Panc1 (cell line): ENCODE measurements around the gene DBT. TPM values are rescaled to one million over a fixed set of nuclear protein-coding genes. Genes with fewer than 3 reads are reported as not detected.

Experiments
- ATAC-seq: fragments of 200-7000 bp; cut with Tn5 transposase; 2 replicates; pipeline ENCODE4 v1.9.1; 2020; ENCODE audit warnings: mild to moderate bottlenecking, moderate library complexity
- BruUV-seq: library from RNA; stranded (reverse); fragments of 400-500 nt; replicated peaks from 2 replicates; lab custom pipeline; 2021; lab: Mats Ljungman, UMichigan
- CTCF ChIA-PET: fragments of 300-600 bp; sonication (Branson Sonifier 250); formaldehyde crosslinking; loops from one replicate; lab custom pipeline; 2022; ENCODE audit warnings: antibody characterized with exemption; lab: Charles Lee
- POLR2A ChIA-PET: fragments of 300-600 bp; sonication (Branson Sonifier 250); formaldehyde crosslinking; loops from one replicate; lab custom pipeline; 2022; ENCODE audit warnings: antibody characterized with exemption; lab: Charles Lee
- DNase-seq: peaks from one replicate; pipeline ENCODE4 v3.0.0-alpha.2; 2010; ENCODE audit warnings: low read depth, low spot score
- H3K27ac ChIP-seq: 2 replicates; pipeline ENCODE4 v1.5.1; 2011; ENCODE audit warnings: mild to moderate bottlenecking, low read length, inconsistent platforms
- H3K27me3 ChIP-seq: fragments of 200-500 bp; sonication (Bioruptor generic); 2 replicates; pipeline ENCODE4 v1.6.0; 2014; ENCODE audit warnings: low read length, inconsistent platforms; ENCODE audit not compliant: control insufficient read depth, insufficient read depth
- H3K36me3 ChIP-seq: fragments of 200-500 bp; sonication (Bioruptor generic); 2 replicates; pipeline ENCODE4 v1.5.1; 2014; ENCODE audit warnings: inconsistent platforms, mild to moderate bottlenecking, low read length, moderate library complexity; ENCODE audit not compliant: control insufficient read depth, insufficient read depth
- H3K4me1 ChIP-seq: 2 replicates; pipeline ENCODE4 v1.5.1; 2011; ENCODE audit warnings: inconsistent platforms, mild to moderate bottlenecking, low read length, moderate library complexity; ENCODE audit not compliant: control insufficient read depth, insufficient read depth
- H3K4me3 ChIP-seq, 2 experiments: 2 replicates each; pipeline ENCODE4 v1.5.1; 2011 to 2012; ENCODE audit warnings: low read depth in 2 of 2, low read length in 2 of 2, mild to moderate bottlenecking in 2 of 2, inconsistent platforms in 1 of 2, moderate library complexity in 1 of 2
- H3K9me3 ChIP-seq: fragments of 200-500 bp; sonication (Bioruptor generic); 2 replicates; pipeline ENCODE4 v1.5.1; 2014; ENCODE audit warnings: low read depth, mild to moderate bottlenecking, inconsistent platforms, low read length, moderate library complexity; ENCODE audit not compliant: control insufficient read depth, insufficient read depth
- CTCF ChIP-seq: fragments of 450-650 bp; IDR thresholded peaks from 2 replicates; pipeline ENCODE4 v1.5.1; 2017; ENCODE audit warnings: mild to moderate bottlenecking
- POLR2AphosphoS5 ChIP-seq: IDR thresholded peaks from 2 replicates; pipeline ENCODE4 v1.6.1; 2012; ENCODE audit warnings: mild to moderate bottlenecking, low read depth, low read length, moderate library complexity
- REST ChIP-seq, 2 experiments: IDR thresholded peaks; 2 replicates each; pipeline ENCODE4 v1.6.1; 2011 to 2012; ENCODE audit warnings: low read depth in 2 of 2, control low read depth in 1 of 2, low read length in 1 of 2, mild to moderate bottlenecking in 1 of 2, moderate library complexity in 1 of 2; ENCODE audit not compliant: insufficient read depth in 1 of 2
- SIN3A ChIP-seq: IDR thresholded peaks from 2 replicates; pipeline ENCODE4 v1.6.1; 2012; ENCODE audit warnings: low read depth, mild to moderate bottlenecking, low read length, moderate library complexity, borderline replicate concordance; ENCODE audit not compliant: insufficient read depth
- TCF7L2 ChIP-seq: IDR thresholded peaks from 2 replicates; pipeline ENCODE4 v1.6.1; 2011; ENCODE audit warnings: mild to moderate bottlenecking, low read depth, low read length, inconsistent platforms
- in situ Hi-C: cut with HindIII; loops from 2 replicates; pipeline ENCODE4 v1.10.0; 2016; ENCODE audit warnings: low sequenced_read_pairs, low pct_unique_long_range_greater_than_20kb
- intact Hi-C: fragments of 100-400 bp; cut with micrococcal nuclease; formaldehyde crosslinking; loops from one replicate; pipeline ENCODE4 v1.10.0; 2022; ENCODE audit not compliant: unreplicated experiment
- total RNA-seq: library from RNA; stranded (reverse); gene quantifications from one replicate; pipeline ENCODE4 v1.2.1, GENCODE V29; 2021; ENCODE audit not compliant: unreplicated experiment

DBT gene
- total RNA-seq, 1 experiment from 2014 or later = 5.2 TPM

GRCh38 chr1:100296140-100296539 lies 46.5 kb upstream of the DBT start:
- Histone ChIP-seq H3K9me3 (no peaks in the 10 kb centered on the region), H3K4me3 (no peak overlapping the region), H3K27ac (no peak overlapping the region), H3K27me3 (no peaks in the 10 kb centered on the region), H3K4me1 (no peaks in the 10 kb centered on the region), H3K36me3 (peaks cover 1% of the 10 kb centered on the region; the same call in 1 of the 2 replicates)
- in situ Hi-C loops = no loop called here
- ATAC-seq (no peak), DNase-seq (no peak)
- no peak for TF ChIP-seq REST (IDR thresholded peaks at IDR 0.05; ENCODE audit: insufficient read depth in 1 of 2, low read depth in 2 of 2, low read length in 1 of 2)
- no peak for TF ChIP-seq CTCF
- TF ChIP-seq POLR2AphosphoS5 = no peak
- no peak for TF ChIP-seq TCF7L2
- TF ChIP-seq SIN3A = no peak
- intact Hi-C loops = no loop called here
- POLR2A ChIA-PET = no interaction called here
- CTCF ChIA-PET = no interaction called here
- no TSS peak for BruUV-seq

GRCh38 chr1:100292711-100293110 lies 43.1 kb upstream of the DBT start:
- no peak for ATAC-seq
- CTCF ChIA-PET = no interaction called here
- Histone ChIP-seq H3K9me3 (no peaks in the 10 kb centered on the region), H3K27ac (no peak overlapping the region), H3K36me3 (peaks cover 9% of the 10 kb centered on the region; the same call in 1 of the 2 replicates), H3K27me3 (no peaks in the 10 kb centered on the region), H3K4me3 (no peak overlapping the region), H3K4me1 (no peaks in the 10 kb centered on the region)
- POLR2A ChIA-PET = no interaction called here
- in situ Hi-C loops = no loop called here
- TF ChIP-seq TCF7L2 = no peak
- no peak for TF ChIP-seq POLR2AphosphoS5
- DNase-seq = no peak
- intact Hi-C loops = loop anchor here (5.0 kb wide), 1 partner anchor 165 kb away; no protein-coding TSS in a partner anchor
- BruUV-seq = no TSS peak

- Histone ChIP-seq H3K36me3 (peaks cover 16% of the 10 kb centered on the region; the same call in 1 of the 2 replicates), H3K9me3 (no peaks in the 10 kb centered on the region), H3K27ac (no peak overlapping the region), H3K27me3 (no peaks in the 10 kb centered on the region), H3K4me1 (no peaks in the 10 kb centered on the region), H3K4me3 (no peak overlapping the region)
- ChIA-PET POLR2A (no interaction called here), CTCF (no interaction called here)
- DNase-seq (no peak), ATAC-seq (no peak)
- in situ Hi-C loops (no loop called here), intact Hi-C loops (loop anchor here (5.0 kb wide), 1 partner anchor 167 kb away; no protein-coding TSS in a partner anchor)
- no peak for TF ChIP-seq SIN3A
- TF ChIP-seq CTCF = no peak
- no peak for TF ChIP-seq POLR2AphosphoS5
- TF ChIP-seq REST (IDR thresholded peaks at IDR 0.05; ENCODE audit: insufficient read depth in 1 of 2, low read depth in 2 of 2, low read length in 1 of 2) = no peak
- TF ChIP-seq TCF7L2 = no peak
- no TSS peak for BruUV-seq
These were observed 40.7 kb upstream of the DBT start for GRCh38 chr1:100290291-100290690.
